HG02943 (cell line): ENCODE results near the gene MVD.

ENCODE experiments used
- ATAC-seq: cut with Tn5 transposase; IDR thresholded peaks from one replicate; pipeline ENCODE4 v1.9.1; 2021; ENCODE audit warnings: mild to moderate bottlenecking, low read depth, moderate library complexity; ENCODE audit not compliant: unreplicated experiment

Gene MVD

DNA sequence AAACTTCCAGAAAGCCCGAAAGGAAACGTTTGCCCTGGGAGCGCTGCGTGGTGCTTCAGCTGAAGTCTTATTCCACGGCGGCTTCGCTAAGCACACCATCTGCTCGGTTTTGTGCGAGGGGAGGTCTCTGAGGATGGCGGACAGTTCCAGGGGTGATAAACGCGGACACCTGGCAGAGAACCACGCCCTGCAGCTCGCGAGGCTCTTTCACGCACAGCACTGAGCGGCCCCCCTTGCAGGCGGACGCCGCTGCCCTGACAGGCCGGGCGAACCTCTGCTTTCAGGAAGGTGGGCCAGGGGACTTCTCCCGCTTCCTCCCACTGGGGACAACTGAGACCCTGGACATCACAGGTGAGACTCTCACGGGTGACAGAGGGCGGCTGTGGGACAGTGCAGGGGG, 3.7 kb downstream of the MVD start:
- no peak for ATAC-seq

DNA sequence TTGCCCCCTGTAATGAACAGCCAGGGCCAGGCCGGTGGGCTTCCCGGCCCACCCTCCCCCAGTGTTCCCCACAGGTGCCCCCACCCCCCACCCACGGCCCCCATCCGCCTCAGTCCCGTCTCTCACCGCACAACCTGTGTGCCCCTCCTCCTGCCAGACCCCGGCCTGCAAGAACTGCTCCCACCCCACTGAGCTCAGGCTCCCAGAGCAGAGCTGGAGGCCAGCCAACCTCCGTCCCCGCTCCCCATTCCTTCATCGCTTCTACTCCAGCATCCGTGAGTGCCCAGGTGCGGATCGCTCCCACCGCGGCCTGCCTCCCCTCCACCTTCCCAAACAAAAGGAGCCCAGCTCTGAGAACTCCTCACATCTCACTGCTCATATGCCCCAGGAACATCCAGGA, 4.2 kb downstream of the MVD start:
- no peak for ATAC-seq

DNA sequence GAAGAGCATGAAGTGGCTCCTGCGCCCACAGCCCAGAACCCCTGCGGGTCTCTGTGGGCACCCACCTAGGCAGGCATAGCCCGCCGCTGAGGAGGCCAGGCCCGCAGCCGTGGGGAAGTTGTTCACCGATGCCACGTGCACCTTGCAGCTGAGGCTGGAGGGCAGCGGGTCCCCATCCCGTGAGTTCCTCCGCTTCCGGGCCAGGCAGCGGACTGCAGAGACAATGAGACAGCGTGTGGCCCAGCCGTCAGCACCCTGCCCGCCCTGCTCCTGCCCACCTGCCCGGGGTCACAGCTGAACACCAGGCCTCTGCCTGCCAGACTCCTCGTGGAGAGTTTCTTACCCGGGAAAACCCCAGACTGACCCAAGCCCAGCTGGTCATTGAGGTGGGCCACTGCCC, 5.5 kb downstream of the MVD start:
- no peak for ATAC-seq

DNA sequence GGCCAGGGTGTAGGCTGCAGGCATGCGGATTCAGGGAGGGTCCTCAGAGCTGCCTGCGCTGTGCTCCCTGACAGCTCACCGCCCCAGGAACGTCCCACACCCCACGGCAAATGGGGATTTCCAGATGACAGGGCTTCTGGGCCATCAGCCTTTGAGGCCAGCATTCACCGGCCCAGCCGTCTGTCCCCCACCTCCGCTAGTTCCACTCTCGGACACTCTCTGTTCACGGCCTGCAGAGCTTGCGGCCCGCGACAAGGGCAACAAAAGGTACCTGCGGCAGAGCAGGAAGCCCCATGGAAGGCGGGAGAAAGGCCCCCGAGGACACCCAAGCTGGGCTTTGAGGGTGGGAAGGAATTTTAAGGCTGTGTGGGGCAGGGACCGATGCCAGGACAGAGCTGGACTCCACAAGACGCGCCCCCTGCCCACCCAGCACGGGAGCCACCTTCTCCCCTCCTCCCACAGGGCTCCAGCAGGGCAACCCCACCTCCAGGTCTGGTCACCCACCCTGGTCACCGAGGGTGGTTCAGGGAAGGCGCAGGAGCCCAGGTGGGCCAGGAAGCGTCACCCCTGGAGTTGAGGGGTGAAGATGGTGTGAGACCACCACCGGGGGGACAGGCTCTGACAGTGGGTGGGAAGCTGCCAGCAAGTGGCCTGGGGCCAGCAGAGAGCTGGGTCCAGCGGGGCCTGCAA, 6.5 kb downstream of the MVD start:
- no peak for ATAC-seq

DNA sequence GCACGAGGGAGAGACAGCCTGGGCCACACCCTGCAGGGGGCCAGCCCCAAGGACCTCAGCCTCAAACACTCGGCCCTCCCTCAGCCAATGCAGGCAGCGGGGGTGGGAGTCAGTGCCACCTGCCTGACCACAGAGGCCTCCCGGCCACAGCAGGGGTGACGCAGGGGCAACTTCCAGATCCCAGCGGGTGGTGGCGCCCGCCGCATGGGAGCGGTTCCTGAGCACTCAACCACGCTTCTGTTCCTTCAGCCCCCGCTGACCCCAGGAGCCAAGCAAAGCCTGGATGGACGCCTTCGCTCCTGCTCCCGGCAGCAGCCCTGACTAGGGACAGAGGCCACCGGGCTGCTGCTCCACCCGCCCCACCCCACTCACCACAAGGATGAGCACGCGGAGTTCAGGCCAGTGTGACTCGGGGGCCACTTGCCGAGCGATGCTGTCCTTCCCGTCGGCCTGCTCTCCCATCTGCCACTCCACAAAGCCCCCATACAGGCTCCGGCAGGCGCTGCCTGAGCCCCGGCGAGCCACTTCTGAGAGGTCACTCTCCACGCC, 7.1 kb downstream of the MVD start:
- ATAC-seq, result no peak

DNA sequence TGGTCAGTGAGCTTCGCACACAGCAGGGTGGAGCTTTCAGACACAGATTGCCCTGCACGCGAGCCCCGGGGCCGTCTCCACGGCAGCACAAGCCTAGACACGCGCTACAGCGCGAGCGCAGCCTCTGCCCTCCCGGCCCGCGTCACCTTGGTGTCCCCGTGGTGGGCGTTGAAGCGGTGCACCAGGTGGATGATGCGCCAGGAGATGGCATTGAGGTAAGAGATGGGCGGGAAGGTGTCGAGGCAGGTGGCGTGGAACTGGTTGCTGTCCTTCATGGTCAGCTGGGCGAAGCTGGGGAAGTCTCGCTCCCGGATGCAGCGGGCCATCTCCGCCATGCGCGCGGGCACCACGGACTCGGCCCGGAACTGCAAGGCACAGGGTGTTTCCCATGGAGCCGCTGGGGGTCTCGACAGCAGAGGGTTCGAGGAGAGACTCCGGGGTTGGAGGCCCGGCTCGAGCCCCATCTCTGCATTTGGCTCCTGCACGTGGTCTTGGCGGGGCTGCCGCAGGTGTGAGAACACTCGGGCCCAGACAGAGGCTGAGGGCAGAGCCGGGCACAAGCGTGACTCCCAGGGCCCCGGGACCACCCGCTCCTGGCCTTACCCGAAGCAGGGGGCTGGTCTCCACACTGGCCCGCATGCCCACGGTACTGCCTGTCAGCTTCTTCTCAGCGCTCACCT, 7.7 kb downstream of the MVD start:
- ATAC-seq, result no peak

DNA sequence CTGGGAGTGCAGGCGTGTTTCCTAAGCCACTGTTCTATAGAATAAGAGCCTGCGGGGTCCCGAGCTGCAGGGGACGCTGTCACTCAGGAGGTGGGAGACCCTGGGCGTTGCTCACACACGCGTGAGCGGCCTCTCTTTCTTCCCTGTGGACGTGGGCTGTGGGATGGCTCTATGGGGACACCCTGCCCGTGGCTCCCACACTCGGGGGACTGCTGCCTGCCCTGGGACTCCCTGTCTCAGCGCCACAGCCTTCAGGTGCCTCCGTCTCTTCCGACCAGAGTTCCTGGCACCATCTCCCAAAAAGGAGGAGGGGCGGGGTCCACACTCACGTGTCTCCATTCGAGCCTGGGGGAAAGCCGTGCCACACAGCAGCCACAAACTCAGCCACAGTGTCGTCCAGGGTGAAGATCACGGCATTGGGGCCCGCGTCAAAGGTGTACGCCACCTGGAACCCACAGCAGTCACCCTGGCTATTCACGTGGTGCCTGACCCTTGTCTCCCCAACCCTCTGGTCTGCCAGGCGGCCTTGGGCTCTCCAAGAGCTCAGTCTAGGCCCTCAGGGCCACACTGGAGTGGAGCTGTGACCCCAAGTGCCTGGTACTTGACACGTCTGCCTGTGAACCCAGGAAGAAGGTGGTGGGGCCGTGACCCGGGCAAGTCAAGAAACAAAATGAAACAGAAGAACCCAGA, 8.4 kb downstream of the MVD start:
- ATAC-seq, result no peak

DNA sequence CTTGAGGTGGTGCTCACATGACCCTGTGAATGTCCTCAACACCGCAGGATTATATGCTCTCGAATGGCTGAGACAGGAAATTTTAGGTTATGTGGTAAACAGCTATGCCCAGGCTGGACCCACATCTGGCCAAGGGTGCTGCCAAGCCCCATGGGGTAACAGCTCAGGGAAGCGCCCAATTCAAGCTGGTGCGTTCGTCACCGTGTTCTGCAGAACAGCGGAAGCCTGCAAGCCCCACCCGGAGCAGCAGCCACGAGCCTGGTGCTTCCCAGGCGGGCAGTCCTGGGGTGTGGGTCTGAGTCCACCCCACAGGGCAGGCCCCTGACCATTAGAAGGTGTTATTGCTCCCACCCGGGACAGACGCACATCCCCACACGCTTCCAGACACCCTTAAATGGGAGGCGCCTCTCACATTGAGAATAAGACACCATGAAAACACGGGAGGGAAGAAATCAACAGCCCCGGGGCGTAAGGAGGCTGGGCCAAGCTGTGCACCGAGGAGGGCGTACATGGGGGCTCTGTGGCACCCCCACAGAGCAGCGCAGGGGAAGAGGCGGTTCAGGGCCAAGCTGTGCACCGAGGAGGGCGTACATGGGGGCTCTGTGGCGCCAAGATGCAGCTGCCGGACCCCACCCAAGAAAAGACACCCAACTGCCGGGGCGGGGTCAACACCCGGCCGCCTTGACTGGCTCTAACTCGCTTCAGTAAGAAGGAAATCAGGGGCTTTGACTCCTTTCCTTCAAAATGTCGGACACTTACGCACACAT, 9.1 kb downstream of the MVD start:
- ATAC-seq, result no peak

DNA sequence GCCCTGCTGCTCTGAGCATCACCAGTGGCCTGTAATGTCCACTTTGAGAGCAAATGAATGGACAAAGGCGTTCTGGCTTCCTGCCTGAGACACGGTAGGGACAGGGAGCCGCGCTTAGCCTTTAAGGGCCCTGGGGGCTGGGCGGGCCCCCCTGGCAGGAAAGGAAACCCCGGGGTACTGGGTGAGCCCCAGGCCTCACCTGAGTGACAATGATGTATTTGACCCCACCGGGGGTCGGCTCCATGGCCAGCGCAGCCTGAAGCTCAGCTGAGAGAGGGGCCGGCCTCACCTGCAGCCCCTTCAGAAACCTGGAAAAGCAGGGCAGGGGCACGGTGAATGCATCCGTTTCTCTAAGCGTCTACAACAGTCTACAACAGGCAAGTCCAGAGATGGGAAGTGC, 9.8 kb downstream of the MVD start:
- no peak for ATAC-seq

DNA sequence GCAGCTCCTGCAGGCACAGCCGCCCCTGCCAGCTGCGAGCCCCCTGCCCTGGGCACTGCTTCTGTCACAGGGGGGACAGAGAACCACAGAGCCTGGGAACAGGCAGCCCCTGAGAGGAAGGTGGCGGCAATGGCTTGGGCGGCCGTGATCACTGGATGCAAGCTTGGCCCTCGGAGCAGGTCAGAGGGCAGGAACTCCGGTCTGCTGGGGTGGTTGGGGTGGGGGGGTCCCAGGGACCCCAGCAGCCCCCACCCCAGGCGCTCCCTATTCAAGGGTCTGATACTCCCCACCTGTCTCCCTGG, 10.2 kb downstream of the MVD start:
- ATAC-seq, result no peak

DNA sequence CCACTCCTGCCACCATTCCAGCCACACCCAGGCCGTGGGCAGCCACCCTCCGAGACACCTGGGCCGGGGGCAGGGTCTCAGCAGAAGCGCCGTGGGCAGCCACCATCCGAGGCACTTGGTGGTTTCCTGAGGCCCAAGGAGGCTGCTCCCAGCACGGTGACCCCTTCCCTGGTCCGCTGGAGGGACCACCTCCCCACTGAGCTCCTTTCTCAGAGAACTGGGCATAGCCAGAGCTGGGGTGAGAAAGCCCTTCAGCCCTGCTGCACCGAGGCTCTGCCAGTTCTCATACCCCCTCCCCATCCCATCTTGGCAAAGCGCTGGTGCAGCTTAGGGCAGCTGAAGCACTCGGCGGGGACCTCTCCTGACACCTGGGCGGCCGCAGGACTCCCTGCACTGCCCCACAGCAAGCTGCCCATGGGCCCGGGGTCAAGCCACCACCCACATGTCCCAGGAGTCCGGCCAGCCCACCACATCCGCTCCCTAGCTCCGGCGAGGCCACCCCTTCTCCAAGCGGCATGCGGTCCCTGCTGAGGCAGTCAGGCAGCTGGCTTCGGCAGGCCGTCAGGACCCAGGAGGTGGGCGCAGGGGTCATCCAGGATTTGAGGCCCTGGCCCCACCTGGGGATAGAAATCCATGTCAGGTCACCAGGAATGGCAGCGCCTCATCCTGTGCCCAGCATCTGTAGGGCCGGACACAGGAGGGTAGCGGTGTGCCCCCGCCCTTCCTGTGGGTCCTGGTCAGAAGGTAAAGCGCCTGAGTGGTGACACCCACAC, 10.7 kb downstream of the MVD start:
- no peak for ATAC-seq

DNA sequence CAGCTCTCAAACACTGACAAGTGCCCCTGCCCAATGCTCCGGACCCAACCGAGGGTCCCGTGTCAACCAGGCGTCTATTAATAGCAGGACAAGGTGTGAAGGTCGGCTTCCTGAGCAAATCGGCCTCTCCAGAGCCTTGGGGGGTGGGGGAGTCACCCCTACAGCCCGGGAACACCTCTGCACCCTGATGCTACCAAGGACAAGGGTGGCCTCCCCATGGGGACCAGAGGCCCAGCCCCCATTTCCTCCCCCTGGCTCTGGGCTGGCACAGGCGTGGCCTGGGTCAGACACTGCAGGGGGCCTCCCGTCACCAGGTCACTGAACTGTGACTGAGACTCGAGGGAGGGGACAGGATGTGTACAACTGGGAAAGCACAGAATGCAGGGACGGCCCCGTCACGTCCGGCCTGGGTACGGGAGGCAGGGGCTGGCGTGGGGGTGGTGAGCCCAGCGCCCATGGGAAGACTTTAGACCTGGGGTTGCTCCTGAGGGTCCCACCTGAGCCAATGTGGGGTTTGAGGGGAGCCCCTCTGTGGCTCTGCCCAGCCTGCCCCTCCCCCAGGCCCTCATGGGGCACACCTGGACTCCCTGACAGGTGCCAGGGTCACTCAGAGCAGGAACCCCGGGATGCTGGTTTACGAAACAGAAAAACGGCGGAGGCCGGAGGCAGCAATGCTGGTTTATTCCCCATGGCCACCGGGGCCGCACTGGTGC, 11.5 kb downstream of the MVD start:
- ATAC-seq, result peak; percentile 74

DNA sequence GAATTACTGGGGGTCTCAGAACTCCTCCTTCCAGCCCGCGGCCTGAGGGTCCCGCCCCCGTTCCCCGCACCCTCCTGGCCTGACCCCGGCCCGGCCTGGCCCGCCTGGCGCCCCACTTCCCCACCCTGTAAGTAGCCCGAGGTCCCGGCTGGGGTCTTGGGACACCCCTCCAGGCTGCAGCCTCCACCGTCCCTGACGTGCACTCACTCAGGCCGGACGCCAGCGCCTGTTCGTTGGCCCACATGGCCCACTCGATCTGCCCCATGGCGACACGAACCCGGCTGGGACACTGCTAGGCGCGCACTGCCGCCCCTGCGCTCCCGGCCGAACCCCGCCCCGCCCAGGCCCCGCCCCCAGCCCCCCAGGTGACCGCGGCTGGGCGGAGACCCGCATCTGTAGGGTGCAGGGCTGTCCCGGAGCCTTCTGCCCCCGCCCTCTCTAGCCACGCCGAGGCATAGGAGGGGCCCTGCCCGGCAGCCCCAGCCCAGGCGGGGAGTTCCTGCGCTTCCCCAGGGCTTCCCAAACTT, 12.1 kb downstream of the MVD start, which contains the start of gene CYBA:
Gene CYBA, minus strand, starts transcription at position 305 of the 527 bp plus-strand sequence. Its CDS starts 40 bp downstream, at position 265.
- peak; percentile 66 for ATAC-seq

DNA sequence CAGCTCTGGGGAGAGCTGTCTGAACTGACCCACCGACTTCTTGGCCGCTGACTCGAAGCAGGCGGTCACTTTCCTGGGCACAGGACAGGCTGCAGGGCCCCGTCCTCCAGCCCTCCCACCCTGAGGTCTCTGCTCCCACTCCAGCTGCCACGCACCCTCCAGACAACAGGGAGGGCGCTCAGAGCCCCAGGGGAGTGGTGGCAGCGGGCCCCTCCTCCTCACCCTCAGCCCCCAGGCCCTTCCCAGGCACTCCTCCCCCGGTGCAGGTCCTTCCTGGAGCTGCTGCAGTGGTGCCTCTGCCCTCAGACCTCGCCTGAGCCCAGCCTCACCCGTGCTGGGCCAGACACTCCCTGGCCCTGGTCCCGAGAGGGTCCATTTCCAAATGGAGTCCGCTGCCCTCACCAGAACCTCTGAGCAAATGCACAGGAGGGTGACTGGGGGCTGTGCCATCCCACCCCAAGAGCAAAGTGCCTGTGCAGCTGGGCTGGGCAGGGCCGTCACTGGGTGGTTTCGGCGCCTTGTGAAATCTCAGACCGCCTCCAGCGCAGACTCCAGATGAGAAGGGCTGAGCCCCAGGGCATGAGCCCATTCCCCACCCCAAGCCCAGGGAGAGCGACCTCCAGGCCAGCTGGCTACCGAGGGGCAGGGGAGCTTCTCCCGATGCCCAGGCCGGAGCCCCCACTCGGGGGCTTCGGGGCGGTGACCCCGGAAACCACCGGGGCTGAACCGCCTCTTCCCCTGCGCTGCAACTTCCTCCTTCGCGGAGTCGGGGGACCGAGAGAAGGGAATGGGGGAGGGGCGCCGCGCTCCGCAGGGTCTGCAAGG, 12.8 kb downstream of the MVD start:
- peak; percentile 15 for ATAC-seq

DNA sequence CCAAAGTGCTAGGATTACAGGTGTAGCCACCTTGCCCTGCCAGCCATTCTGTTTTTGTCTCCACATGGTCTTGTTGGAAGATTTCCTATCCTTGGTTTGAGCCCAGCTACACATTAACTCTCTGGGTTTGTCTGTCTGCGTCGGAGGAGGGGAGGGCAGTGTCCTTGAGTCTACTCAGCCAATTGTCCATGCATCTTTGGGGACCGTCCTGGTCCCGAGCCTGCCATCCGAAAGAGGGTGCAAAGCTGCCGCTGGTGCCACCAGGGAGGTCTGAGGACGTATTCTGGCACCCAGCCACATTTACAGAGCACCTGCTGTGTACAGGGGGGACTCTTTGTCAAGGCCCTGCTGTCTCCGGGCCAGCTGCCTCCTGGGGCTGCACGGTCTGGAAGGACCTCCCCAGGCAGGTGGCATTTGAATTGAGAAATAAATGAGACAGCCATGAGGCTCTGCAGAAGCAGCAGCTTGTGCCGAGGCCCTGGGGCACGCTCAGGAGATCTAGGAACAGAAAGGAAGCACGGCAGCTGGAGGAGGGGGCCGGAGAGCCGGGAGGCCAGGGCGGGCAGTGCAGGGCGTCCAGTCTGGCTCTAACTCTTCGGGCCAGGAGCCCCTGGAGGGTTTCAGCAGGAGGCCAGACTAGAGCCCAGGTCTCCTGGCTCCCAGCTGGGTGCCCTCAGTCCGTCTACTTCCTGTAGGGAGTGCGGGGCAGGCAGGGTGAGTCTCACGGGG, 13.5 kb downstream of the MVD start:
- ATAC-seq, result no peak

DNA sequence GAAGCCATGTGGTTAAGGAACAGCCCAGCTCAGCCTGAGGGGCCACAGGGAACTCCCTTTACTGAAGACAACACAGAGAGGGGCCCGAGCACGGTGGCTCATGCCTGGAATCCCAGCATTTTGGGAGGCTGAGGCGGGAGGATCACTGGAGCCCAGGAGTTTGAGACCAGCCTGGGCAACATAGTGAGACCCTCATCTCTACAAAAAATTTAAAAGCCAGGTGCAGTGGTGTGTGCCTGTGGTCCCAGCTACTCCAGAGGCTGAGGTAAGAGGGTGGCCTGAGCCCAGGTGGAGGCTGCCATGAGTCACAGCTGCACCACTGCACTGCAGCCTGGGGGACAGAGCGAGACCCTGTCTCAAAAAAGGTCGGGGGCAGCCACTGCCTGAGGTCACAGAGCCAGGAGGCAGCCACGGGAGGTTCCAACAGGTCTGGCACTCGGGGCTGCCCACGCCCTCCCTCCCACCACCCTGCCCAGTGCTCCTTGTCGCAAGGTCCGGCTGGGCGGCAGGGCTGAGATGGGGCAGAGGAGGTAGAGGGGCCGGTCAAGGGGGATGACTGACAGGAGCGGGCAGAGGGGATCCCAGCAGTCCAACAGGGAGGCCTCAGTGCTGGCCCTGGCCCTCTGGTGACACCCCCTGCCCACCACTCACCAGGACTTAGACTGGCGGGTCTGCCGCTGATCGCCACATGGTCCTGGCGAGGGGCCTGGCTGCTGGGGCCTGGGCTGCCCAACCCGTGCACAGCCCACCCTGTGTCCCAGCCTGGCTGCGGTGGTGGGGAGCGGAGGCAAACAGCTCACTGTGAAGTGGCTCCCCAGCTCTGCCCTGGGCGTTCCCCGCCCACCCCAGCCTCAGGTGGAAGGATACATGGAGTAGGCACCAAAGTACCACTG, 15.5 kb downstream of the MVD start:
- no peak for ATAC-seq
